ENCODE results near the gene CHRNA1. TPM values are rescaled to one million over a fixed set of nuclear protein-coding genes. Genes with fewer than 3 reads are reported as not detected.
A peak's percentile ranks its signal among the peaks of the same experiment; 100 is the strongest.

CHRNA1 gene
- total and polyA plus RNA-seq, 3 experiments from 2014 or later = 0.43 TPM; not detected in 2

DNA sequence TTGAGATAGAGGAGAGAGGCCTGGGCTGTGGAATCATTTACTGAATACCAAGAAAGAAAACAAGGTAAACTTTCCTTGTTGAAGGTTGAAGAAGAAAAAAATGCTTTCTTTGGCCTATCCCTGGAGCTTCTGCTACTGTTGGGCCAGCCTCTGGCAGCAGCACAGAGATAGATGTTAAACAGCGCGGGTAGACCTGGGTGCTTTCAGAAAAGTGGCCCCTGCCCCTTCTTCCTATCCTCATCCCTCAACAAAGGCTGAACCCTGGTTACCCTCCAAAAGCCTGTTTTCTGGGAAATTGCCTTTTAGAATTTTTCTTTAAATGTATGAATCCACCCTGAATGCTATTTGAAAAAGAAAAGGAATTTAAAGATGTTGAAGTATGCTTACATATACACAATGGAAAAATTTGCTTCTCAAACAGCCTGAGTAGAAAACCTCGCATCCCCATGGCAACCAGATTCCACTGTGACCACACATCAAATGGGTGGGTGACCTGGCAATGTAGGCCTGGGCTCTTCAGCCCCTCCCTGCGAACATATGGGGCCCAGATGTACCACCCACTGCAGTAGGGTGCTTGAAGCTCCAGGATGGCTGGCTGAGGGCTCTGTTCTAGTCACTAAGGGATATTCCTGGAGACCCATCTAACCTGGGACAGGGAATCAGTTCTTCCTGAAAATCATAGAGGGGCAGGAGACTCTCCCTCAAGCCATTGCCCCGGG is 23.4 kb upstream of the CHRNA1 start:
- peak overlapping the region in 3 of 7 donors; percentile 9 to 73 (median 45) for H3K4me3 Mint-ChIP-seq
- peaks cover 0 to 5% of the 10 kb centered on the region in 2 donors for H3K27me3 Mint-ChIP-seq
- Histone ChIP-seq H3K4me3 (ENCODE audit: low read length) (no peak overlapping the region), H3K9me3 (ENCODE audit: low read length) (no peaks in the 10 kb centered on the region), H3K36me3 (ENCODE audit: insufficient read depth, low read length) (no peaks in the 10 kb centered on the region), H3K27ac (ENCODE audit: low read depth, low read length) (peak overlapping the region; percentile 13), H3K27me3 (ENCODE audit: insufficient read depth, low read length, poor library complexity, severe bottlenecking) (no peaks in the 10 kb centered on the region), H3K4me1 (ENCODE audit: insufficient read depth, low read length) (peaks cover 8% of the 10 kb centered on the region)
- DNase-seq = peak in 1 of 5 donors; percentile 57
- no peaks in the 10 kb centered on the region for H3K36me3 Mint-ChIP-seq
- POLR2A ChIA-PET = no interaction called here
- CTCF ChIA-PET = interaction anchor here (0.8 to 1.1 kb wide), 2 partner anchors 10 to 17 kb away, joined by 3 read pairs; no protein-coding TSS in a partner anchor
- H3K9me3 Mint-ChIP-seq = no peaks in the 10 kb centered on the region
- peak overlapping the region in 5 of 8 donors; percentile 45 to 98 (median 88) for H3K27ac Mint-ChIP-seq
- peaks cover 8 to 23% (median 17%) of the 10 kb centered on the region in 3 donors for H3K4me1 Mint-ChIP-seq

DNA sequence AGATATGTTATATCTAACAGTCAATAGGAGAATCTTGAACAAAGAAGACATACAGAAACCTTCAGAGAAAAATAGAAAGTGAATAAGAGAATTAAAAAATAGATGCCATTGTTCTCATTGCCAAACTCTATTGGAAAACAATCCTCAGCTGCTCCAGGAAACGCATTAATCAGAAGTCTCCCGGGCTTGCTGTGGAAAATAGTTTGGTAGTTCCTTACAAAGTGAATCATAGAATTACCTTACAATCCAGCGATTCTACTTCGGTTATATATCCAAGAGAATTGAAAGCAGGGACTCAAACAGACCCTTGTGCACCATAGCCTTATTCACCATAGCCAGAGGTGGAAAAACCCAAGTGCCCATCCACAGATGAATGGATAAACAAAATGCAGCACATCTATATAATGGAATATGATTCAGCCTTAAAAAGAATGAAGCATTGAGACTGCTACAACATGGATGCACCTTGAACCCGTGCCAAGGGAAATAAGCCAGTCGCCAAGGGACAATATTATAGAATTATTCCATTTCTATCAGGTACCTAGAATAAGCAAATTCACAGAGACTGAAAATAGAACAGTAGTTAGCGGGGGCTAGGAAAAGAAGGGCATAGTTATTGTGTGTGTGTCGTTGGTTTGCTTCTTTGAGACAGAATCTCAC is 21.9 kb upstream of the CHRNA1 start:
- H3K27me3 ChIP-seq (ENCODE audit: insufficient read depth, low read length, poor library complexity, severe bottlenecking) = no peaks in the 10 kb centered on the region
- H3K4me1 Mint-ChIP-seq = peaks cover 8 to 23% (median 17%) of the 10 kb centered on the region in 3 donors
- CTCF ChIA-PET = interaction anchor here (1.1 kb wide), 1 partner anchor 15 kb away, joined by 3 read pairs; no protein-coding TSS in a partner anchor

DNA sequence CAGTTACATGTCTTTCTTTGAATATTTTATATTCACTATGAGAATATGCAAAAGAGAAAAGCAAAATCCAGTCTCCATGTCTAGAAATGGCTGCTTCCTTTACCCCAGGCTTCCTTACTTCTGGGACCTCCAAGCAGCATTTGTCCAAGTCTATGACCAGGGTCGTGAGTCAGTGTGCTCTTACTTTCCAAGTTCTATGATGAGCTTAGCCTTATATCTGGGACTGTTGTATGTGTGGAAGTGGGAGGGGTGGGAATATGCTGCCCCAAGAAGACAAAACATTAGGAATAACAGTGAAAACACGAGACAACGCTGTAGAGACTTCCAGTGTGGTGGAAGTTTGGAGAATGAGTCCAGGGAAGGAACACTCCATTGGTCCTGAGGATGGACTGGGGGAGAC is 21.2 kb upstream of the CHRNA1 start:
- Mint-ChIP-seq H3K27ac (peak overlapping the region in 2 of 8 donors; percentile 58 to 59), H3K36me3 (no peaks in the 10 kb centered on the region), H3K9me3 (no peaks in the 10 kb centered on the region), H3K4me3 (no peak overlapping the region), H3K27me3 (no peaks in the 10 kb centered on the region), H3K4me1 (peaks cover 9 to 28% (median 20%) of the 10 kb centered on the region in 3 donors)
- no peaks in the 10 kb centered on the region for H3K27me3 ChIP-seq (ENCODE audit: insufficient read depth, low read length, poor library complexity, severe bottlenecking)
- H3K9me3 ChIP-seq (ENCODE audit: low read length) = no peaks in the 10 kb centered on the region
- H3K4me3 ChIP-seq (ENCODE audit: low read length) = no peak overlapping the region
- ChIA-PET CTCF (interaction anchor here (1.5 kb wide), 1 partner anchor 14 kb away, joined by 5 read pairs; no protein-coding TSS in a partner anchor), POLR2A (interaction anchor here (0.6 kb wide), 1 partner anchor 198 kb away, joined by 6 read pairs; no protein-coding TSS in a partner anchor)
- no peaks in the 10 kb centered on the region for H3K36me3 ChIP-seq (ENCODE audit: insufficient read depth, low read length)
- H3K4me1 ChIP-seq (ENCODE audit: insufficient read depth, low read length) = peaks cover 8% of the 10 kb centered on the region
- H3K27ac ChIP-seq (ENCODE audit: low read depth, low read length) = no peak overlapping the region
- DNase-seq = no peak

More for the DNA sequence above, 21.9 kb upstream of the CHRNA1 start:
- H3K4me1 ChIP-seq (ENCODE audit: insufficient read depth, low read length) = peaks cover 8% of the 10 kb centered on the region
- no peak overlapping the region for H3K4me3 Mint-ChIP-seq
- no peaks in the 10 kb centered on the region for H3K9me3 Mint-ChIP-seq
- H3K27me3 Mint-ChIP-seq = peaks cover 0 to 1% of the 10 kb centered on the region in 2 donors
- no peaks in the 10 kb centered on the region for H3K36me3 ChIP-seq (ENCODE audit: insufficient read depth, low read length)
- POLR2A ChIA-PET = no interaction called here
- H3K9me3 ChIP-seq (ENCODE audit: low read length) = no peaks in the 10 kb centered on the region
- H3K27ac Mint-ChIP-seq = peak overlapping the region in 1 of 8 donors; percentile 5
- H3K36me3 Mint-ChIP-seq = no peaks in the 10 kb centered on the region
- H3K4me3 ChIP-seq (ENCODE audit: low read length) = no peak overlapping the region
- no peak for DNase-seq
- no peak overlapping the region for H3K27ac ChIP-seq (ENCODE audit: low read depth, low read length)

DNA sequence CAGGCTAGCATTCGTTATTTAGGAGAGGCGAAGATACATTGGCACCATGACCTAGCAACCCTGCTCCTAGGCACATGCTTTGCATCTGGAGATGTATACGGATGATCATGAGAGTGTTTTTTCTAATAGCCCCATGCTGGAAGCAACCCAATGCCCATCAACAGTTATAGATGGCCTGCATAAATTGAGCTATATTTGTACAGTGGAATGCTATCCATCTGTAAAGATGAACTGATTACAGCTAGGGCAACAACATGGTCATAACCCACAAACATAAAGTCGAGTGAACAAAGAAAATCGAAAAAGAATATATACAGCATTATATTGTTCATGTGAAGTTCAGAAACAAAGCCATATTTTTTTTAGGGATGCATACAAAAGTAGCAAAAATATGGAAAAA is 20.6 kb upstream of the CHRNA1 start:
- Mint-ChIP-seq H3K9me3 (no peaks in the 10 kb centered on the region), H3K36me3 (no peaks in the 10 kb centered on the region), H3K4me3 (no peak overlapping the region), H3K27me3 (no peaks in the 10 kb centered on the region), H3K4me1 (peaks cover 14 to 34% (median 26%) of the 10 kb centered on the region in 3 donors), H3K27ac (peak overlapping the region in 1 of 8 donors; percentile 80)
- ChIA-PET CTCF (interaction anchor here (1.5 kb wide), 1 partner anchor 14 kb away, joined by 5 read pairs; no protein-coding TSS in a partner anchor), POLR2A (interaction anchor here (0.6 kb wide), 1 partner anchor 199 kb away, joined by 6 read pairs; no protein-coding TSS in a partner anchor)
- no peak for DNase-seq
- Histone ChIP-seq H3K4me3 (ENCODE audit: low read length) (no peak overlapping the region), H3K27me3 (ENCODE audit: insufficient read depth, low read length, poor library complexity, severe bottlenecking) (no peaks in the 10 kb centered on the region), H3K4me1 (ENCODE audit: insufficient read depth, low read length) (peaks cover 13% of the 10 kb centered on the region), H3K9me3 (ENCODE audit: low read length) (no peaks in the 10 kb centered on the region), H3K36me3 (ENCODE audit: insufficient read depth, low read length) (no peaks in the 10 kb centered on the region), H3K27ac (ENCODE audit: low read depth, low read length) (no peak overlapping the region)

DNA sequence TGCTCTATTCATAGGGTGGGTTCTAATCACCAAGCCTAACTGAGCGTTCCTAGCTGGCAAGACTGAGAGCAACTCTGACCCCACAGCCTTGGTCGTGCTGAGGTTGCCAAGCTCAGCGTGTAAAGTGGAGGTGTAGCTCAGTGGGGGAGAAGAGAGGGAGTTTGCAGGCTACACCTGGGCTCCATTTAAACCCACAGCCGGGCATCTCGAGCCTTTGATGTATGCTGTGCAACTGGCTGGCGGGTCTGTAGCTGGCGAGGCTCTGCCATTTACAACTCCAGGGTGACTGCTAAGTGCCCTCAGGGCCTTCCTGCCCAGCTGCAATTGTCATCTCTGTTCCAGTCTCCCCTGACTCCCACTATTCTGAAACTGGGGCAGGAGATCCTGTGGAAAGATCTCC is 20.0 kb upstream of the CHRNA1 start:
- Mint-ChIP-seq H3K27me3 (no peaks in the 10 kb centered on the region), H3K4me3 (no peak overlapping the region), H3K9me3 (no peaks in the 10 kb centered on the region), H3K36me3 (no peaks in the 10 kb centered on the region), H3K4me1 (peaks cover 17 to 37% (median 31%) of the 10 kb centered on the region in 3 donors), H3K27ac (peak overlapping the region in 1 of 8 donors; percentile 20)
- Histone ChIP-seq H3K36me3 (ENCODE audit: insufficient read depth, low read length) (no peaks in the 10 kb centered on the region), H3K9me3 (ENCODE audit: low read length) (no peaks in the 10 kb centered on the region), H3K4me3 (ENCODE audit: low read length) (no peak overlapping the region), H3K27me3 (ENCODE audit: insufficient read depth, low read length, poor library complexity, severe bottlenecking) (no peaks in the 10 kb centered on the region), H3K4me1 (ENCODE audit: insufficient read depth, low read length) (peaks cover 19% of the 10 kb centered on the region), H3K27ac (ENCODE audit: low read depth, low read length) (no peak overlapping the region)
- DNase-seq = no peak
- ChIA-PET CTCF (interaction anchor here (1.5 kb wide), 1 partner anchor 13 kb away, joined by 5 read pairs; no protein-coding TSS in a partner anchor), POLR2A (no interaction called here)

DNA sequence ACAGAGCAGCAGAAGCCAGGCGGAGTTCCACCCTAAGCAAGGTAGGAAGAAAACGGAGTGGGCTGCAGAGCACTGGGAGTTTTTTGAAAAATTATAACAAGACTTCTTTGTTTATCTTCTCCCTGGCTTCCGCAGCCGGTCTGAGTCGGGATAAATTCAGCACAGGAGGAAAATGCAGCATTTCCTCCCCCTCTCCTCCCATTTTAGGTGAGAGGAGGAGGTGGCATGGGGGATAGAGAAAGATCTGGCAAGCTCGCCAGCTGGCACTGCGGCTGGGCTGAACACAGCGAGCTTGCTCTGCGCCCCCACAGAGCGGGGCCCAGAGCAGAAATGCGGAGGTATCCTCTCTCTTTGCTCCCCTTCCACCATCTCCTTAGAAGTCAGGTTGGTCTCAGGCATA is 17.7 kb upstream of the CHRNA1 start:
- H3K9me3 ChIP-seq (ENCODE audit: low read length) = no peaks in the 10 kb centered on the region
- Mint-ChIP-seq H3K36me3 (no peaks in the 10 kb centered on the region), H3K9me3 (no peaks in the 10 kb centered on the region), H3K27ac (peak overlapping the region in 2 of 8 donors; percentile 25 to 90), H3K27me3 (peaks cover 0 to 2% of the 10 kb centered on the region in 2 donors), H3K4me3 (no peak overlapping the region), H3K4me1 (peaks cover 30 to 39% (median 37%) of the 10 kb centered on the region in 3 donors)
- no peaks in the 10 kb centered on the region for H3K36me3 ChIP-seq (ENCODE audit: insufficient read depth, low read length)
- no peak for DNase-seq
- H3K27me3 ChIP-seq (ENCODE audit: insufficient read depth, low read length, poor library complexity, severe bottlenecking) = no peaks in the 10 kb centered on the region
- peaks cover 34% of the 10 kb centered on the region for H3K4me1 ChIP-seq (ENCODE audit: insufficient read depth, low read length)
- POLR2A ChIA-PET = no interaction called here
- CTCF ChIA-PET = interaction anchor here (1.8 kb wide), 1 partner anchor 10 kb away, joined by 9 read pairs; no protein-coding TSS in a partner anchor
- no peak overlapping the region for H3K4me3 ChIP-seq (ENCODE audit: low read length)
- no peak overlapping the region for H3K27ac ChIP-seq (ENCODE audit: low read depth, low read length)

DNA sequence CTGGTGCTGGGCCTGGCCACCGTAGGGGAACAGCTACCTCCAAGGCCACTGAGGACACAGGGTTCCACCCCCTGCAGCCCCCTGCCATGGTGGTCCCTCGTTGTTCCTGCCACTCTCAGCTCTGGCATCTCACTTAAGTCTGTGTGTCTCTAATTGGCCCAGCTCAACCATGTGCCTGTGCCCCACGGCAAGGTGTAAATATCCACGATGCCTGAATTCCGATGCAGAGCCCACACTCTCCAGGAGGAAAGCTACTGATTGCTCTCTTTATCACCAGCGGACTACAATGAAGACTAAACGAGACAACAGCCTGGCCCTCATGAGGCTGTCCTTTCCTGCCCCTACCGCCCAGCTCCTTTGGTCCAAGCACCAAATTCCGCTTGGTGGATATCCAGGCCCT is 17.0 kb upstream of the CHRNA1 start:
- Mint-ChIP-seq H3K27ac (peak overlapping the region in 6 of 8 donors; percentile 53 to 98 (median 70)), H3K27me3 (peaks cover 0 to 2% of the 10 kb centered on the region in 2 donors), H3K9me3 (no peaks in the 10 kb centered on the region), H3K4me3 (no peak overlapping the region), H3K36me3 (no peaks in the 10 kb centered on the region), H3K4me1 (peaks cover 33 to 44% (median 42%) of the 10 kb centered on the region in 3 donors)
- H3K27me3 ChIP-seq (ENCODE audit: insufficient read depth, low read length, poor library complexity, severe bottlenecking) = no peaks in the 10 kb centered on the region
- peaks cover 40% of the 10 kb centered on the region for H3K4me1 ChIP-seq (ENCODE audit: insufficient read depth, low read length)
- no peaks in the 10 kb centered on the region for H3K36me3 ChIP-seq (ENCODE audit: insufficient read depth, low read length)
- no peak overlapping the region for H3K27ac ChIP-seq (ENCODE audit: low read depth, low read length)
- DNase-seq = no peak
- H3K4me3 ChIP-seq (ENCODE audit: low read length) = no peak overlapping the region
- CTCF ChIA-PET = interaction anchor here (1.8 kb wide), 1 partner anchor 9 kb away, joined by 9 read pairs; no protein-coding TSS in a partner anchor
- no peaks in the 10 kb centered on the region for H3K9me3 ChIP-seq (ENCODE audit: low read length)
- POLR2A ChIA-PET = interaction anchor here (0.6 kb wide), 1 partner anchor 8 kb away, joined by 3 read pairs; no protein-coding TSS in a partner anchor
